GM23338 (cell line): ENCODE measurements around the gene PHF13. TPM values are rescaled to one million over a fixed set of nuclear protein-coding genes. Genes with fewer than 3 reads are reported as not detected.
A peak's percentile ranks its signal among the peaks of the same experiment; 100 is the strongest.
"Not testable (repeated sequence)": the region's sequence is repeated elsewhere in the genome, so short reads cannot be mapped to it uniquely, and the experiment has no call there.

ENCODE experiments used
- ATAC-seq: fragments of 200-7000 bp; cut with Tn5 transposase; 3 replicates; pipeline ENCODE4 v1.9.1; 2020
- DNase-seq: peaks from one replicate; pipeline ENCODE4 v3.0.0-alpha.2; 2015; ENCODE audit warnings: low spot score
- H2AFZ ChIP-seq: fragments of 200-600 bp; sonication (generic); 2 replicates; pipeline ENCODE4 v1.8.0; 2016; ENCODE audit warnings: antibody characterized with exemption, mild to moderate bottlenecking, moderate library complexity
- H3F3A ChIP-seq: fragments of 200-600 bp; sonication (generic); replicated peaks from 2 replicates; pipeline ENCODE4 v1.8.0; 2017; ENCODE audit warnings: antibody characterized with exemption, mixed run types, low read depth
- H3K27ac ChIP-seq: fragments of 200-600 bp; sonication (generic); 2 replicates; pipeline ENCODE4 v1.6.1; 2016; ENCODE audit warnings: low read depth
- H3K27me3 ChIP-seq: fragments of 200-600 bp; sonication (generic); 2 replicates; pipeline ENCODE4 v1.8.0; 2016; ENCODE audit warnings: mild to moderate bottlenecking, mixed run types, moderate library complexity; ENCODE audit not compliant: insufficient read depth
- H3K36me3 ChIP-seq: fragments of 200-600 bp; sonication (generic); 2 replicates; pipeline ENCODE4 v1.8.0; 2016; ENCODE audit warnings: mild to moderate bottlenecking; ENCODE audit not compliant: insufficient read depth
- H3K4me1 ChIP-seq: fragments of 200-600 bp; sonication (generic); 2 replicates; pipeline ENCODE4 v1.8.0; 2016; ENCODE audit warnings: mild to moderate bottlenecking, moderate library complexity; ENCODE audit not compliant: insufficient read depth
- H3K4me2 ChIP-seq: fragments of 200-600 bp; sonication (generic); 2 replicates; pipeline ENCODE4 v1.7.1; 2017; ENCODE audit warnings: mixed run types
- H3K4me3 ChIP-seq: fragments of 200-600 bp; sonication (generic); 2 replicates; pipeline ENCODE4 v1.6.1; 2016; ENCODE audit warnings: mixed run types
- H3K79me2 ChIP-seq: fragments of 200-600 bp; sonication (generic); replicated peaks from 2 replicates; pipeline ENCODE4 v1.8.0; 2017; ENCODE audit warnings: mild to moderate bottlenecking; ENCODE audit not compliant: insufficient read depth
- H3K9me2 ChIP-seq: fragments of 200-600 bp; sonication (generic); 2 replicates; pipeline ENCODE4 v1.8.0; 2017; ENCODE audit not compliant: insufficient read depth
- H4K20me1 ChIP-seq: fragments of 200-600 bp; sonication (generic); replicated peaks from 2 replicates; pipeline ENCODE4 v1.8.0; 2017; ENCODE audit warnings: mild to moderate bottlenecking; ENCODE audit not compliant: insufficient read depth
- H3K27ac Mint-ChIP-seq: 2 replicates; pipeline ENCODE4 v1.8.0; 2020; ENCODE audit warnings: inconsistent platforms, mild to moderate bottlenecking, moderate library complexity, mixed read lengths
- H3K27me3 Mint-ChIP-seq: 3 replicates; pipeline ENCODE4 v1.8.0; 2022; ENCODE audit warnings: low read depth, mild to moderate bottlenecking, moderate library complexity, mixed read lengths, inconsistent platforms; ENCODE audit not compliant: insufficient read depth, poor library complexity
- H3K36me3 Mint-ChIP-seq: 3 replicates; pipeline ENCODE4 v1.8.0; 2021; ENCODE audit warnings: low read depth, mild to moderate bottlenecking, inconsistent platforms, moderate library complexity, mixed read lengths
- H3K4me1 Mint-ChIP-seq: 3 replicates; pipeline ENCODE4 v1.8.0; 2020; ENCODE audit warnings: mild to moderate bottlenecking, inconsistent platforms, mixed read lengths
- H3K4me3 Mint-ChIP-seq: 3 replicates; pipeline ENCODE4 v1.8.0; 2021; ENCODE audit warnings: moderate library complexity, mild to moderate bottlenecking, inconsistent platforms, mixed read lengths
- H3K9me3 Mint-ChIP-seq: 3 replicates; pipeline ENCODE4 v1.8.0; 2020; ENCODE audit warnings: moderate library complexity, mild to moderate bottlenecking, inconsistent platforms, mixed read lengths
- EZH2 ChIP-seq: fragments of 200-600 bp; sonication (generic); IDR thresholded peaks from one replicate; pipeline ENCODE4 v1.8.0; 2017; ENCODE audit warnings: antibody characterized with exemption, mild to moderate bottlenecking, low read depth; ENCODE audit not compliant: unreplicated experiment
- ZNF462 ChIP-seq: fragments of 250-450 bp; sonication (Bioruptor Pico); IDR thresholded peaks from 2 replicates; pipeline ENCODE4 v1.5.0; 2020; ENCODE audit warnings: mild to moderate bottlenecking, moderate library complexity
- polyA plus RNA-seq: library from polyadenylated mRNA; unstranded; fragments of >200 nt; fragmentation: Nextera tagmentation; extraction: Ambion mirVana; gene quantifications from 2 replicates; pipeline ENCODE4 v1.2.1, GENCODE V29; 2016
- total RNA-seq: library from RNA; depleted of rRNA; stranded (reverse); fragments of >200 nt; shearing (Covaris generic); gene quantifications from 2 replicates; pipeline ENCODE4 v1.2.3, GENCODE V29; 2014

Gene PHF13
- total and polyA plus RNA-seq, 2 experiments from 2014 or later, result 12.1 to 33.2 TPM

- H3K79me2 ChIP-seq, result peaks cover 57% of the 10 kb centered on the region
- H3K36me3 Mint-ChIP-seq, result peaks cover 59% of the 10 kb centered on the region
- H3K27me3 Mint-ChIP-seq, result peaks cover 20% of the 10 kb centered on the region
- H3K4me3 ChIP-seq, result 0 out of 2 replicates have a peak overlapping the region, but pooled peaks have one; percentile 34
- H3K4me2 ChIP-seq, result peak overlapping the region; percentile 81; the same call in 1 of the 2 replicates
- ATAC-seq (no peak), DNase-seq (no peak)
- TF ChIP-seq EZH2 (no peak), ZNF462 (no peak)
- H3K27me3 ChIP-seq, result peaks cover 5% of the 10 kb centered on the region; the same call in 1 of the 2 replicates
- H4K20me1 ChIP-seq, result peaks cover 41% of the 10 kb centered on the region
- H2AFZ ChIP-seq, result no peak overlapping the region
- peak overlapping the region; percentile 53 for H3K4me3 Mint-ChIP-seq
- peaks cover 19% of the 10 kb centered on the region for H3K4me1 Mint-ChIP-seq
- no peaks in the 10 kb centered on the region for H3K9me2 ChIP-seq
- H3K27ac ChIP-seq, result no peak overlapping the region
- H3K27ac Mint-ChIP-seq, result no peak overlapping the region
- H3K4me1 ChIP-seq, result peaks cover 9% of the 10 kb centered on the region
- no peaks in the 10 kb centered on the region for H3K9me3 Mint-ChIP-seq
- H3F3A ChIP-seq, result peaks cover 10% of the 10 kb centered on the region; the same call in 1 of the 2 replicates
- H3K36me3 ChIP-seq, result peaks cover 5% of the 10 kb centered on the region
These were observed 14.2 kb upstream of the PHF13 start for GRCh38 chr1:6599141-6599975.

GRCh38 chr1:6599991-6600390 lies 13.5 kb upstream of the PHF13 start:
- H3F3A ChIP-seq, H2AFZ ChIP-seq, H3K27ac ChIP-seq, H3K9me3 Mint-ChIP-seq, H3K9me2 ChIP-seq, H3K27me3 ChIP-seq, DNase-seq, H3K4me1 ChIP-seq, H3K36me3 ChIP-seq, ATAC-seq: not testable (repeated sequence)
- Mint-ChIP-seq H3K4me3 (peak overlapping the region; percentile 91), H3K36me3 (peaks cover 55% of the 10 kb centered on the region), H3K4me1 (peaks cover 20% of the 10 kb centered on the region), H3K27ac (peak overlapping the region; percentile 75; the same call in 1 of the 2 replicates), H3K27me3 (peaks cover 20% of the 10 kb centered on the region)
- peak overlapping the region; percentile 81 for H3K4me2 ChIP-seq
- H4K20me1 ChIP-seq, result peaks cover 41% of the 10 kb centered on the region
- peaks cover 57% of the 10 kb centered on the region for H3K79me2 ChIP-seq
- peak overlapping the region; percentile 98 for H3K4me3 ChIP-seq
